ENCODE results near the gene R3HDM4.

R3HDM4 gene

GRCh38 chr19:918481-919198 is 5.6 kb upstream of the R3HDM4 start:
- peaks cover 37% of the 10 kb centered on the region for H3K27me3 ChIP-seq (ENCODE audit: insufficient read depth, poor library complexity, severe bottlenecking)
- DNase-seq (ENCODE audit: low read depth in 1 of 2, low spot score in 1 of 2) = no peak
- H3K27ac ChIP-seq (replicated peaks) = no peak overlapping the region
- TF ChIP-seq, protein P1, sequence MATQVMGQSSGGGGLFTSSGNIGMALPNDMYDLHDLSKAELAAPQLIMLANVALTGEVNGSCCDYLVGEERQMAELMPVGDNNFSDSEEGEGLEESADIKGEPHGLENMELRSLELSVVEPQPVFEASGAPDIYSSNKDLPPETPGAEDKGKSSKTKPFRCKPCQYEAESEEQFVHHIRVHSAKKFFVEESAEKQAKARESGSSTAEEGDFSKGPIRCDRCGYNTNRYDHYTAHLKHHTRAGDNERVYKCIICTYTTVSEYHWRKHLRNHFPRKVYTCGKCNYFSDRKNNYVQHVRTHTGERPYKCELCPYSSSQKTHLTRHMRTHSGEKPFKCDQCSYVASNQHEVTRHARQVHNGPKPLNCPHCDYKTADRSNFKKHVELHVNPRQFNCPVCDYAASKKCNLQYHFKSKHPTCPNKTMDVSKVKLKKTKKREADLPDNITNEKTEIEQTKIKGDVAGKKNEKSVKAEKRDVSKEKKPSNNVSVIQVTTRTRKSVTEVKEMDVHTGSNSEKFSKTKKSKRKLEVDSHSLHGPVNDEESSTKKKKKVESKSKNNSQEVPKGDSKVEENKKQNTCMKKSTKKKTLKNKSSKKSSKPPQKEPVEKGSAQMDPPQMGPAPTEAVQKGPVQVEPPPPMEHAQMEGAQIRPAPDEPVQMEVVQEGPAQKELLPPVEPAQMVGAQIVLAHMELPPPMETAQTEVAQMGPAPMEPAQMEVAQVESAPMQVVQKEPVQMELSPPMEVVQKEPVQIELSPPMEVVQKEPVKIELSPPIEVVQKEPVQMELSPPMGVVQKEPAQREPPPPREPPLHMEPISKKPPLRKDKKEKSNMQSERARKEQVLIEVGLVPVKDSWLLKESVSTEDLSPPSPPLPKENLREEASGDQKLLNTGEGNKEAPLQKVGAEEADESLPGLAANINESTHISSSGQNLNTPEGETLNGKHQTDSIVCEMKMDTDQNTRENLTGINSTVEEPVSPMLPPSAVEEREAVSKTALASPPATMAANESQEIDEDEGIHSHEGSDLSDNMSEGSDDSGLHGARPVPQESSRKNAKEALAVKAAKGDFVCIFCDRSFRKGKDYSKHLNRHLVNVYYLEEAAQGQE (IDR thresholded peaks at IDR 0.05; ENCODE audit: insufficient replicate concordance, low read depth) = no peak
- TF ChIP-seq, protein P2, sequence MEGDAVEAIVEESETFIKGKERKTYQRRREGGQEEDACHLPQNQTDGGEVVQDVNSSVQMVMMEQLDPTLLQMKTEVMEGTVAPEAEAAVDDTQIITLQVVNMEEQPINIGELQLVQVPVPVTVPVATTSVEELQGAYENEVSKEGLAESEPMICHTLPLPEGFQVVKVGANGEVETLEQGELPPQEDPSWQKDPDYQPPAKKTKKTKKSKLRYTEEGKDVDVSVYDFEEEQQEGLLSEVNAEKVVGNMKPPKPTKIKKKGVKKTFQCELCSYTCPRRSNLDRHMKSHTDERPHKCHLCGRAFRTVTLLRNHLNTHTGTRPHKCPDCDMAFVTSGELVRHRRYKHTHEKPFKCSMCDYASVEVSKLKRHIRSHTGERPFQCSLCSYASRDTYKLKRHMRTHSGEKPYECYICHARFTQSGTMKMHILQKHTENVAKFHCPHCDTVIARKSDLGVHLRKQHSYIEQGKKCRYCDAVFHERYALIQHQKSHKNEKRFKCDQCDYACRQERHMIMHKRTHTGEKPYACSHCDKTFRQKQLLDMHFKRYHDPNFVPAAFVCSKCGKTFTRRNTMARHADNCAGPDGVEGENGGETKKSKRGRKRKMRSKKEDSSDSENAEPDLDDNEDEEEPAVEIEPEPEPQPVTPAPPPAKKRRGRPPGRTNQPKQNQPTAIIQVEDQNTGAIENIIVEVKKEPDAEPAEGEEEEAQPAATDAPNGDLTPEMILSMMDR (IDR thresholded peaks at IDR 0.05; ENCODE audit: insufficient read depth, low read length) = no peak
- no peak for TF ChIP-seq SPI1 (IDR thresholded peaks at IDR 0.05; ENCODE audit: borderline replicate concordance, low read depth)
- no peak for TF ChIP-seq POLR2AphosphoS5 (IDR thresholded peaks at IDR 0.05; ENCODE audit: low read depth)
- TF ChIP-seq GABPA (IDR thresholded peaks at IDR 0.05; ENCODE audit: low read depth) = no peak
- H3K4me3 ChIP-seq (replicated peaks; ENCODE audit: insufficient read depth, low read length) = no peak overlapping the region

- TF ChIP-seq, protein P1 (IDR thresholded peaks at IDR 0.05; ENCODE audit: insufficient replicate concordance, low read depth) = no peak
- no peak for TF ChIP-seq GABPA (IDR thresholded peaks at IDR 0.05; ENCODE audit: low read depth)
- TF ChIP-seq SPI1 (IDR thresholded peaks at IDR 0.05; ENCODE audit: borderline replicate concordance, low read depth) = no peak
- TF ChIP-seq, protein P2 (IDR thresholded peaks at IDR 0.05; ENCODE audit: insufficient read depth, low read length) = no peak
- TF ChIP-seq POLR2AphosphoS5 (IDR thresholded peaks at IDR 0.05; ENCODE audit: low read depth) = no peak
- peaks cover 37% of the 10 kb centered on the region for H3K27me3 ChIP-seq (ENCODE audit: insufficient read depth, poor library complexity, severe bottlenecking)
- no peak for DNase-seq (ENCODE audit: low read depth in 1 of 2, low spot score in 1 of 2)
- H3K27ac ChIP-seq (replicated peaks) = no peak overlapping the region
- H3K4me3 ChIP-seq (replicated peaks; ENCODE audit: insufficient read depth, low read length) = no peak overlapping the region
Observed at GRCh38 chr19:918152-918437, 5.1 kb upstream of the R3HDM4 start.

DNA sequence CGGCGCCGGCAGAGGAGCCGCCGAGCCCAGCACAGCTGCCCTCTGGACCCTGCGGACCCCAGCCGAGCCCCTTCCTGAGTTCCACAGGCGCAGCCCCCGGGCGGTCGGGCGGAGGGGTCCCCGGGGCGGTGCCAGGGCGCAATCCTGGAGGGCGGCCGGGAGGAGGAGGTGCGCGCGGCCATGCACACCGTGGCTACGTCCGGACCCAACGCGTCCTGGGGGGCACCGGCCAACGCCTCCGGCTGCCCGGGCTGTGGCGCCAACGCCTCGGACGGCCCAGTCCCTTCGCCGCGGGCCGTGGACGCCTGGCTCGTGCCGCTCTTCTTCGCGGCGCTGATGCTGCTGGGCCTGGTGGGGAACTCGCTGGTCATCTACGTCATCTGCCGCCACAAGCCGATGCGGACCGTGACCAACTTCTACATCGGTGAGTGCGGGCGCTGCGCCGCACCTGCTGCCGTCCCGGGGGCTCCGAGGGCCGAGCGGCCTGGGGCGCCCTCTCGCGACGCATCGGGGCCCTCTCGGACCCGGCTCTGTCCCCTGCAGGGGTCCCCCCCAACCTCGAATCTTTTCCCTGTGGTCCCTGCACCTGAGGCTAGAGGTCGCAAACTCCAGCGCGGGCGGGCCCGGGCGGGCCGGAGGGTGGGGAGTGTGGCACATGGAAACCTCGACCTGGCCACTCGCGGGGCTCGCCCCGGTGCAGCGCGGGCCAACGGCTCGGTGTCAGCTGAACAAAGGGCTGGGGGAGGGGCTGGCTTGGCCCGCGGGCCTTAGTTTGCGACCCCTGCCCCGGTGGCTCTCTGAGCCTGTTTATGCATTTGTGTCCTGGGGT is 4.5 kb upstream of the R3HDM4 start, which contains the start of gene KISS1R:
Gene KISS1R, plus strand, starts transcription at position 11 of the 829 bp plus-strand sequence. Its CDS starts 170 bp downstream, at position 181.
- DNase-seq (ENCODE audit: low read depth in 1 of 2, low spot score in 1 of 2) = no peak
- Histone ChIP-seq H3K4me3 (replicated peaks; ENCODE audit: insufficient read depth, low read length) (no peak within 1 kb of the TSS), H3K27me3 (ENCODE audit: insufficient read depth, poor library complexity, severe bottlenecking) (peaks cover 37% of the 10 kb centered on the region), H3K27ac (replicated peaks) (no peak within 1 kb of the TSS)
- TF ChIP-seq, protein P2 (IDR thresholded peaks at IDR 0.05; ENCODE audit: insufficient read depth, low read length) = no peak
- TF ChIP-seq SPI1 (IDR thresholded peaks at IDR 0.05; ENCODE audit: borderline replicate concordance, low read depth) (no peak), POLR2AphosphoS5 (IDR thresholded peaks at IDR 0.05; ENCODE audit: low read depth) (no peak), GABPA (IDR thresholded peaks at IDR 0.05; ENCODE audit: low read depth) (no peak)
- TF ChIP-seq, protein P1 (IDR thresholded peaks at IDR 0.05; ENCODE audit: insufficient replicate concordance, low read depth) = no peak

All from HL-60 (cell line).